Activated T-cell treated with anti-CD3 and anti-CD28 coated beads, Interleukin-2, amount 50 U/mL, for 24 hours (primary cell): ENCODE data around the gene FEM1C.

ENCODE experiments used
- DNase-seq: peaks from one replicate; pipeline ENCODE4 v3.0.0-alpha.2; 2020
- H3K27ac Mint-ChIP-seq: 2 replicates; pipeline ENCODE4 v1.8.0; 2020; ENCODE audit warnings: mild to moderate bottlenecking, mixed read lengths
- H3K27me3 Mint-ChIP-seq: 2 replicates; pipeline ENCODE4 v1.8.0; 2020; ENCODE audit warnings: mixed read lengths
- H3K36me3 Mint-ChIP-seq: 2 replicates; pipeline ENCODE4 v1.8.0; 2020; ENCODE audit warnings: low read depth, mixed read lengths
- H3K4me1 Mint-ChIP-seq: 2 replicates; pipeline ENCODE4 v1.8.0; 2020; ENCODE audit warnings: low read depth, mixed read lengths
- H3K4me3 Mint-ChIP-seq: 2 replicates; pipeline ENCODE4 v1.8.0; 2020; ENCODE audit warnings: mild to moderate bottlenecking, moderate library complexity, mixed read lengths
- H3K9me3 Mint-ChIP-seq: 2 replicates; pipeline ENCODE4 v1.8.0; 2020; ENCODE audit warnings: mixed read lengths

The FEM1C gene

DNA sequence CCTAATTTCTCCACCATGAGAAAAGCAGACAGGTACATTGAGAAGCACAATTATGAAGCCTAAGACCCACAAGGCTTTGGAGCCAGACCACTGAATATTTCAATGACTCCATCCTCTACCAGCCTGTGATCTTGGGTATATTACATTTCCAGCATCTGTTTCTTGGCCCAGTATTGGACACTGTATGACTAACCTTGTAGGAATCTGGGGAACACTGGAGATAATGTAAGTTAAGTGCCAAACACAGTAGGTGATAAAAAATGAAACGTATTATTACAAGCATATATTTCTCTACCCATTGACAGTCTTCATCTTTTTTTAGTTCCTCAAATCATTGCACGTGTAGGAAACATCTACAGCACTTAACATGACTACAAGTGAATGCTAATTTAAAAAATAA is 28.6 kb upstream of the FEM1C start:
- Mint-ChIP-seq H3K4me3 (no peak overlapping the region), H3K27ac (no peak overlapping the region), H3K9me3 (no peaks in the 10 kb centered on the region), H3K27me3 (peaks cover 9% of the 10 kb centered on the region), H3K36me3 (no peaks in the 10 kb centered on the region), H3K4me1 (peaks cover 3% of the 10 kb centered on the region)
- no peak for DNase-seq

DNA sequence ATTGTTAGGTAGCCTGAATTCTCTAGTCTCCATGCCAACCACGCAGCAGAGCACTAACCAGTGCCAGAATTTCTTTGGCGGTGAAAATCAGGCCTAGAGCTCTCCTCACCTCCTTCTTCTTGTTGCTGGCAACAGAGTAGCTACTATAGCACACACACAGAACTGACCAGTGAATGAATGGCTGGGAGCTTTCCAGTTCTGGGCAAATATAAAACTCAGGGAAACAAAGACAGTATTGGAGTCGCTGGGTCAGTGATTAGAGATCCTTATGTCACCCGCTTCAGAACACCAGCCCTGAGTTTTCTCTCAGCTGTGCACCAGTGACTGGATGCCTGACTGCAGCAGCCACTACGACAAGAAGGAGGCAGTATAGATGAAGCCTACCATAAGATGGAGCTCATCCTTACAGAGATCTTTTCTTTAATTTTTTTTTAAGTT is 26.9 kb upstream of the FEM1C start:
- no peak for DNase-seq
- no peak overlapping the region for H3K4me3 Mint-ChIP-seq
- no peaks in the 10 kb centered on the region for H3K36me3 Mint-ChIP-seq
- H3K9me3 Mint-ChIP-seq = no peaks in the 10 kb centered on the region
- peaks cover 9% of the 10 kb centered on the region for H3K27me3 Mint-ChIP-seq
- H3K4me1 Mint-ChIP-seq = peaks cover 3% of the 10 kb centered on the region
- H3K27ac Mint-ChIP-seq = no peak overlapping the region

DNA sequence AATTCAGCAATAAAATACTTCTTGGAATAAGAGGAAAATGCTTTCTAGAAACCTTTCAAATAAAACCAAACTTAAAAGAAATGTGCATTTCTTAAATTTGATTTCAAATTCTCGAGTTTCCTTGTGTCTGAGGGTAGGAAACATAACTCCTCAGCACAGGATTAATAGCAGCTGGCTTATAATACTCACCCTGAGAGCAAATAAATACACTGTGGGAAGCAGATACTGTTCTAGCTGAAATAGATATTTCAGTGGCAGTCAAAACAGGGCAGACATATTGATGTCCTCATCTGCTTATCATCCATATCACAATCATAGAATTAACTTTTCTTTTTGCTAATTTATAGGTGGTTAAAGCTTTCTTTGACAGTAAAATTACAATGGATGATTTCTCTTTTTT is 24.1 kb upstream of the FEM1C start:
- peaks cover 10% of the 10 kb centered on the region for H3K27me3 Mint-ChIP-seq
- H3K4me1 Mint-ChIP-seq = no peaks in the 10 kb centered on the region
- no peaks in the 10 kb centered on the region for H3K9me3 Mint-ChIP-seq
- no peak overlapping the region for H3K4me3 Mint-ChIP-seq
- H3K27ac Mint-ChIP-seq = no peak overlapping the region
- no peaks in the 10 kb centered on the region for H3K36me3 Mint-ChIP-seq
- no peak for DNase-seq

DNA sequence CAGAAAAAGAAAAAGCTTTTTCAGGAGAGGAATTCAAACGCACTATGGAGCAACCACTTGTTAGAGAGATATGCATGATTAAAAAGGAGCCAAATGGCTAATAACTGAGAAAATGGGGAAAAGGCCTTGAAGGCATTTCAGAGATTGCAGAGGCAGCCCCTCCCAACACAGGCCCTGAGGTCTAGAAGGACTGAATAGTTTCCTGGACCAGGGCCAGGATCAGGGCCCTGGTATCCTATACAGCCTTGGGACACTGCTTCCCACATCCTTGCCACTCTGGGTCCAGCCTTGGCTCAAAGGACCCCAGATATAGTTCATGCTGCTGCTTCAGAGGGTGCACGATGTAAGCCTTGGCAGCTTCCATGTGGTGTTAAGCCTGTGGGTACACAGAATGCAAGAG is 20.7 kb upstream of the FEM1C start:
- no peaks in the 10 kb centered on the region for H3K4me1 Mint-ChIP-seq
- no peaks in the 10 kb centered on the region for H3K9me3 Mint-ChIP-seq
- no peaks in the 10 kb centered on the region for H3K36me3 Mint-ChIP-seq
- H3K27me3 Mint-ChIP-seq = peaks cover 19% of the 10 kb centered on the region
- DNase-seq = no peak
- no peak overlapping the region for H3K4me3 Mint-ChIP-seq
- H3K27ac Mint-ChIP-seq = no peak overlapping the region

DNA sequence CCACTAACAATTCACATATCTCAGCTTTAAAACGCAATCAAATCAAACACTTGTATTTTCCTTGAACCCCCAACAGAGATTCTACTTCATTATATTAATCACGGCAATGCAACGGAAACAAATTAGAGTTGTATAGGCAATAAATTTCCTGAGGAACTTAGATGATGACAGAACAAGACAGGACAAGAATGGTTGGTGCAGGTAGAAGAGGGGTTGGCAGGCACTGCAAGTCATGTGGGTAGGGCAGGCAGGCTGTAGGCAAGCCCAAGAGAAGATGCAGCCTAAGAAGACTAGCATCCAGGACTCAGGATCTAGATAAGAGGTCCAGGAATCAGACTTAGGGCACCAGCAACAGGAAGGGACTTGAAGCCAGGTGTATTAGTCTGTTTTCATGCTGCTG is 16.6 kb upstream of the FEM1C start:
- Mint-ChIP-seq H3K4me1 (no peaks in the 10 kb centered on the region), H3K27me3 (peaks cover 29% of the 10 kb centered on the region), H3K36me3 (no peaks in the 10 kb centered on the region), H3K9me3 (no peaks in the 10 kb centered on the region), H3K27ac (no peak overlapping the region), H3K4me3 (no peak overlapping the region)
- DNase-seq = no peak

DNA sequence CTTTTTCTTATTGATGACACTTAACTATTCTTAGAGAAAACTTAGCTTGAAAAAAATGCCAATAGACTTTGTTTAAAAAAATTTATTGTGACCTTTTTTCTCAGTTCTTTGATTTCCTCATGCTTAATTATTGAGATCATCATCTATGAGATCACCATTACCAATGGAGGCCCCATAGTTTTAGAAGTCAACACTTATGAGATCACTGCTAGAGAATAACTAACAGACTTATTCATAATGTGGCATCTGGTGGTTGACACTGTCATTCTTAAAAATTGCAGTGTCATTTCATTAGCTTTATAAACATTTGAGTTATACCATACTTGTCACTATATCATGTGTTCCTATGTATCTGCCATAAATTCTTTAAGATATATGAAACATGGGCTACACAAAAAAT is 14.9 kb upstream of the FEM1C start:
- no peak overlapping the region for H3K4me3 Mint-ChIP-seq
- DNase-seq = no peak
- H3K27me3 Mint-ChIP-seq = peaks cover 29% of the 10 kb centered on the region

DNA sequence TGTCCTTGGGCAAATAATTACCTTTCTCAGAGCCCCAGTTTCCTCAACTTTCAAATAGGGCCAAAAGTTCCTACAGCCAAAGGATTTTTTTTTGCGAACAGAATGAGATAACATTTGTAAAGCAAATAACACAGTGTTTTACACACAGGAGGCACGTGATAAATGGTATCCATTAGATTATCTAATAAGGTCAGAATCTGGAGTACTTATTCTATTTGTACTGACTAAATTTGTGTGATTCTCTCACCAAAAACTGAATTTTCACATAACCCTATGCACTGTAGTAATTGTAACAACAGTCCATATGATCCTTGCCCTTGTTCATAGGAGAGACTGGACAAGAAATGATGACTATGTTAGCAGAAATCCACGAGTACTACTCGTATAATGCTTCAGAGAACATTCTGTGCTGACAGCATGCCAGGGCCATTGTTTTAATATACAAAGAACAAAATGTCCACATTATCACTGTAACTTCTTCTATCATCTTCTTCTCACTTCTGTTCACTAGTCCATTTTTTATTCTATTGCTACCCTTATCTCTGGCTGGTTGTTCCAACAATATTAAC is 13.9 kb upstream of the FEM1C start:
- no peak for DNase-seq
- H3K27ac Mint-ChIP-seq = no peak overlapping the region
- no peaks in the 10 kb centered on the region for H3K4me1 Mint-ChIP-seq
- no peaks in the 10 kb centered on the region for H3K36me3 Mint-ChIP-seq
- no peak overlapping the region for H3K4me3 Mint-ChIP-seq
- no peaks in the 10 kb centered on the region for H3K9me3 Mint-ChIP-seq
- H3K27me3 Mint-ChIP-seq = peaks cover 26% of the 10 kb centered on the region

More for the DNA sequence above, 14.9 kb upstream of the FEM1C start:
- Mint-ChIP-seq H3K9me3 (no peaks in the 10 kb centered on the region), H3K4me1 (no peaks in the 10 kb centered on the region), H3K36me3 (no peaks in the 10 kb centered on the region), H3K27ac (no peak overlapping the region)

DNA sequence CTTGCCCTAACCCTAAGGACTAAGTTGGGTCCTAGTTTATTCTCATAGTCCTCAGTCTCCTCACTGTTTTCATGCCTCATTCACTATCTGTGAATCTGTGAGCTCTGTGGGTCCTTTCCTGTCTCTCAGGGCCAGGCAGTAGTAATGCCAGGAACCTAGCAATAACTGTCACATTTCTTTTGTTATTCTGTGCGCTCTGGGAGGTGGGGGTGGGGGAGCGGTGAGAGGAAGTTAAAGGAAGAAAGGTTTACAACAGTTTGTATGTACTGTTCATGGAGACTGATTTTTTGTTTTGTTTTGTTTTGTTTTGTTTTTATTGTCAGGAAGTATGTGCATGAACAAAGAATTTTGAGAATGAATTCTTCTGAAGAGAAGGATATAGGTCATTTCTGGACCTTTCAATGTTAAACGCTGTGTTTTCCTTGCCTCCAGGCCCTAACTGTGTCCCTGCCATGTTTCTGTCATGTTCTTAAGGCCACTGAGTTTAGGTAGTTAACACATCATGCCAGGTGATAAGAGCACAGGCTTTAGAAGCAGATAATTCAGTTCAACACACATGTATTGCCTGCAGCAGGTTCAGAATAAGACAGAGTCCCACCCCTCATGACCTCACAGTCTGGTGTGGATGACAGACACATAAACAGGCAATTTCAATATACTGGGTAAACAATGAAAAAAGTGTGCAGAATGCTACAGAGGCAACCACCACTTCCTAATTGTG is 13.3 kb upstream of the FEM1C start:
- H3K36me3 Mint-ChIP-seq = no peaks in the 10 kb centered on the region
- H3K27ac Mint-ChIP-seq = no peak overlapping the region
- H3K4me1 Mint-ChIP-seq = no peaks in the 10 kb centered on the region

DNA sequence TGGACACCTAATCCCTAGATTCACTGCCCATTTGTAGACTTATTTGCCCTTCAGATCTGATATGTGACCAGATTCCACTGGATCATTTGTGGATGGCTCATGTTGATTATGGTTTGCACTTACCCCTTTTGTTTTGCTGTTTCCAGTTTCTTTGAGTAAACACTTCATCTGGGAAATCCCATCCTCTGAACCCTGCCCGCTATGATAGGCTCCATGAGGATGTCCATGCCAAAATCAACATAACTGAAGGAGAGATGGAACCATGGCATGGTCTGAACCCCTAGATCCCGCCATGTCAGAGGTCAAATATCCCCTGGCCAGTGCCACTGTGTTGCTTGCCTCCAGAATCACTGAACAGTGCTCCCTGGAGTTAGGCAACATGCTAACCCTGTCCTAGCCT is 11.7 kb upstream of the FEM1C start:
- Mint-ChIP-seq H3K27ac (no peak overlapping the region), H3K4me1 (no peaks in the 10 kb centered on the region), H3K9me3 (no peaks in the 10 kb centered on the region)

More for the DNA sequence above, 13.3 kb upstream of the FEM1C start:
- no peak for DNase-seq
- Mint-ChIP-seq H3K4me3 (no peak overlapping the region), H3K9me3 (no peaks in the 10 kb centered on the region), H3K27me3 (peaks cover 23% of the 10 kb centered on the region)

DNA sequence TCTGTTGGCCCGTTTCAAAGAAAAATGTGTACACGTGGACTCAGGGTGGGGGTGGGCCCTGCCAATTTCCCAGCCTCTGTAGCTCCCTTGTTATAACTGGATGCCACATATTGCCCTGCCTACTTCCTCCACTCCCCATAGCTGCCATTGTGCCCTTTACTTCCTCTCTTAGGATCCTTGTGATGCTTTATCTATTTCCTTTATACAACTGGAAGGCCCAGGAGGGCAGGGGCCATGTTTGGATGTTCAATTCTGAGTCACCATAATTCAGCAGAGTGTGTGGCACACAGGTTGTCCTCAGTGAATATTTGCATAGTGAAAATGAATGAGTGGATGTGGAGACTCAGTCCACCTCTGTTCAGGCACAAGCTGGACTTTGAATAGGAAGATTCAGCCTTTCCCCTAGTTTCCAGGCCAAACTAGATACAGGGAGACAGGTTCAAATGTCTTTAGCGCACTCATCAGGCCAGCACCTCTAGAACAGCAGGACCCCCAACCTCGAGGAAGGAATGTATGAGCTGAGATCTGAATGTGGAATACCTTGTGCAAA is 10.6 kb upstream of the FEM1C start:
- Mint-ChIP-seq H3K27me3 (peaks cover 9% of the 10 kb centered on the region), H3K36me3 (no peaks in the 10 kb centered on the region), H3K27ac (no peak overlapping the region), H3K9me3 (no peaks in the 10 kb centered on the region), H3K4me1 (no peaks in the 10 kb centered on the region), H3K4me3 (no peak overlapping the region)
- DNase-seq = no peak

More for the DNA sequence above, 11.7 kb upstream of the FEM1C start:
- Mint-ChIP-seq H3K36me3 (no peaks in the 10 kb centered on the region), H3K27me3 (peaks cover 18% of the 10 kb centered on the region), H3K4me3 (no peak overlapping the region)
- no peak for DNase-seq

DNA sequence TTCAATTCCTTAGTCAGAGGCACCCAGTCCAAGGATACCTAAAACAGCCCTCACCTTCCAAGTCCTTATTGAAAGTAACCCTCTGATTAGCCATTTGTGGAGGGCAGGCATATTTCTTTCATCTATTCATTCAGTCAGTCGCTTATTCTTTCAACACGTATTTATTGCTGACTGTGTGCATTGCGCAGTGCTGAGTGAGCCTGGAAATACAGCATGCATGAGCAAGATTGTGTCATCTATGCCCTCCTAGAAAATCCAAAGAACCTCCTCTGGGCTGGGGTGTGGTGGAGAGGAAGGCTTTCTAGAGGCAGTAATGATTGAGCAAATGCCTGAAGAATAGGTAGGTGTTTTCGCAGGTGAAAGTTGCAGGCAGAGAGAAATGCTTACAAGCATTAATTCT is 8.5 kb upstream of the FEM1C start:
- no peak for DNase-seq
- H3K36me3 Mint-ChIP-seq = no peaks in the 10 kb centered on the region
- no peak overlapping the region for H3K27ac Mint-ChIP-seq
- H3K27me3 Mint-ChIP-seq = peaks cover 3% of the 10 kb centered on the region
- H3K9me3 Mint-ChIP-seq = no peaks in the 10 kb centered on the region
- no peak overlapping the region for H3K4me3 Mint-ChIP-seq
- peaks cover 4% of the 10 kb centered on the region for H3K4me1 Mint-ChIP-seq

DNA sequence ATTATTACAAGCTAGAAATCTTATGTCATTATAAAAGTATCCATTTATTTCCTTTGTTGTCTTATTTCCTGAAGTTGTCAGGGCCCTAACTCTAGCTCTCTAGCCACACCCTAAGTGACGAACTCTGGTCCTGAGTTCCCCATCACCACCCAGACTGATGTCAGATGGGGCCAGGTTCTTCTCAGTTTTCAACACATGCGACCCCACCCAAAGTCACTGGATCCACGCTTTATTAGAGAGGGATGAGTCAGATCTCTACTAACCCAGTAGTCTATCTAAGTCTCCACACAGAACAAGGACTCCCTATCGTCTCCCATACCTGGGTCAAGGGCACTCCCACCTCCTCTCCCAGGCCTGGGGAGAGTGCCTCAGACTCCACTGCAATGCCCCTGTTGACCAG is 6.8 kb upstream of the FEM1C start:
- H3K9me3 Mint-ChIP-seq = no peaks in the 10 kb centered on the region
- no peak overlapping the region for H3K27ac Mint-ChIP-seq
- H3K4me1 Mint-ChIP-seq = peaks cover 4% of the 10 kb centered on the region
- no peak overlapping the region for H3K4me3 Mint-ChIP-seq
- no peaks in the 10 kb centered on the region for H3K27me3 Mint-ChIP-seq
- no peaks in the 10 kb centered on the region for H3K36me3 Mint-ChIP-seq
- no peak for DNase-seq

DNA sequence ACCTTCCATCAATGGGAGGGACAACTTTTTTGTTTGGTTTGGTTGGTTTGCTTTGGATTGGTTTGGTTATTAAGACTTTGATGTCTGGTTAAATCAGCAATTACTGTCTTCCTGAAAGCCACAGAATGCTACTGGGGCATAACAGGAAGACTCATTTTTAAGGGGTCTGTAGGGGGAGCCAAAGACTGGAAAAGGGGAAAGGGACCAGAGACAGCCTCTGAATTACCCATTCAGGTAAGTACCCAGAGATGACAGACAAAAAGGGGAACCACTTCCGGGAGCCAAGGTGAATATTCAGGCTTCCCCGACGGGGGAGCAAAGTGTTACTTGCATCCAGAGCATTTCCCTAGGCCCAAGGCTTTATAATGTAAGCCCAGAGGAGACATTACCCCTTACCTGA is 4.6 kb upstream of the FEM1C start:
- H3K9me3 Mint-ChIP-seq = peaks cover 6% of the 10 kb centered on the region
- peaks cover 10% of the 10 kb centered on the region for H3K36me3 Mint-ChIP-seq
- peaks cover 11% of the 10 kb centered on the region for H3K4me1 Mint-ChIP-seq
- no peak for DNase-seq
- no peaks in the 10 kb centered on the region for H3K27me3 Mint-ChIP-seq
- no peak overlapping the region for H3K27ac Mint-ChIP-seq
- no peak overlapping the region for H3K4me3 Mint-ChIP-seq

DNA sequence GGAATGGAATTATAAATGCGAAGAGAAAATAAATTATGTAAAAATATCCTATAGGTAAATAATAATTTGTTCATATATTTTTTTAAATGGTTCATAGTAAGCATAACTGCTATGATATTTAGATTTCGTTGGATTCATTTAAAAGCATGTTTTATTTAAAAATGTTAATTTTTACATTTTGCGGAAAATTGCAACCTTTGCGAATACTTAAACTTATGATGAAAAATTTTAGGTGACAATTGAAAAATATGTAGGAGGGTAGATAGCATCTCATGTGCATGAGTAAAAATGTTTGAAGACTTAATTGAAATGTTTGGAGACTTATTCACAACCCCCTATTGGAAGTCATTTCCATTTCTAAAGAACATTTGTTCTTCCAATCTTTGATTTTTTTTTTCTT is 4.1 kb upstream of the FEM1C start:
- Mint-ChIP-seq H3K36me3 (peaks cover 15% of the 10 kb centered on the region), H3K27me3 (no peaks in the 10 kb centered on the region), H3K4me3 (no peak overlapping the region), H3K4me1 (peaks cover 11% of the 10 kb centered on the region), H3K9me3 (peaks cover 6% of the 10 kb centered on the region), H3K27ac (no peak overlapping the region)
- DNase-seq = no peak

DNA sequence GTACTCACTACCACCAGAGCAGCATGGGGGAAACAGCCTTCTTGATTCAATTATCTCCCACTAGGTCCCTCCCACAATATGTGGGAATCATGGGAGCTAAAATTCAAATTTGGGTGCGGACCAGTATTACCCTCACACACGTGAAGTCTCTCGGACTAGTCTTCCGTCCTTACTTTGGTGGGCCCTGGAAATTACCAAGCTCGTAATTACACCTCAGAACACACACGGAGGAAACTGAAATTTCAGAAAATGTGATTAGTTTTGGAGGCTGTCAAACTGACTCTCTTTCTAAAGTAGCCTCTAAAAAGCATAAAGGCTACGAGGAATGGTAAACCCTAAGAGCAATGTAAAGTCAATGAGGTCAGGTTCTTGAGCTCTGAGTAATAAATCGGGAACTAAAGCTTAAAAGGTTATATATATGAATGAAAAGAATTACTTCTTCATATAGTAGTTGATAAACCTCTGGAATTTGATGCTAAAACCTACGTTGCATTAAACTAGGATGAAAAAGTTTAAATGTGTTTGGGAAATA is 842 bp upstream of the FEM1C start:
- H3K36me3 Mint-ChIP-seq = peaks cover 47% of the 10 kb centered on the region
- peak overlapping the region; percentile 96 for H3K4me3 Mint-ChIP-seq
- H3K4me1 Mint-ChIP-seq = peaks cover 37% of the 10 kb centered on the region
- no peaks in the 10 kb centered on the region for H3K27me3 Mint-ChIP-seq
- DNase-seq = no peak
- peak overlapping the region; percentile 99 for H3K27ac Mint-ChIP-seq
- H3K9me3 Mint-ChIP-seq = peaks cover 6% of the 10 kb centered on the region
